ENCODE measurements around the gene STBD1.
"Not testable (repeated sequence)": the region's sequence is repeated elsewhere in the genome, so short reads cannot be mapped to it uniquely, and the experiment has no call there.

STBD1 gene

DNA sequence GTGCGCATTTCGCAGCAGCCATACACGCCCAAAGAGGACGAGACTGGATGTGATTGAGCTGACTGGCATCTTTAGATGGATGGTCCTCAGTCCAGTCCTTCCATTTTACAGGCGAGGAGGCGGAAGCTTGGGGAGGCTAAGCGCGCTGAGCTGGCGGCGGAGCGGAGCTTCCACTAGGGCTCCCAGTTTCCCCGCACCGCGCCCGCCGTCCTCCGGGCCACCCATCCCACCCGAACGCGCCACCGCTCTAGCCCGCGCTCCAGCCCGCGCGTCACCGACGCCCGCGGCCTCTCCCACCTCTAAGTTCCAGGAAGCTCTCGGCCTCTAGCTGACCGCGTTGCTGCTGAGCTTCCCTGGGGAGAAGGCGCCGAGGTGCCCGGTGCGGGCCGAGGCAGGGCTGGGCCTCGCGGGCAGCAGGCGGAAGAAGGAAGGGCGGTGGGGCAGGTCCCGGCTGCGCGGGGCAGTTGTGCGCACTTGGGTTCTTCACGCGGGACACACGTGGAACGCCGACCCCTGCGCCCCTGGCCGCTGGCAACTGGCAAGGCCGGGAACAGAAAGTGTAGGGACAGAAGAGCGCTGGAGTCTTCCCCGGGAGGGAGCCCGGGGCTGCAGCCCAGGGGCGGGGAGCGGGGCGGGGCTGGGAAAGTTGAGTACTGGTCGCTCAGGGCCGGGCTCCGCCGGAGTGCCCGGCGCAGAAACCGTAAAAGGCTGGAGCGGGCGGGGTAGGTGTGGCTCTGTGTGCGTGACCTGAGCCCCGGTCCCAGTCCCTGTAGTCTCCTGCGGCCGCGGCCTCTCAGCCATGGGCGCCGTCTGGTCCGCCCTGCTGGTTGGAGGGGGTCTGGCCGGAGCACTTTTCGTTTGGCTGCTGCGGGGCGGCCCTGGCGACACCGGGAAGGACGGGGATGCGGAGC is at the start of gene STBD1:
Gene STBD1, plus strand, starts transcription at position 763 of the 911 bp plus-strand sequence. Its CDS starts 37 bp downstream, at position 800.
- peak in 9 of 10 donors; percentile 25 to 89 (median 53) for DNase-seq
- intact Hi-C loops (cut with DNase I), result no loop called here

- no peak for DNase-seq
- intact Hi-C loops (cut with DNase I), result no loop called here
These were observed 49.6 kb upstream of the STBD1 start for GRCh38 chr4:76256968-76257367.

- peak in 1 of 10 donors; percentile 23 for DNase-seq
- intact Hi-C loops (cut with DNase I), result no loop called here
These were observed 48.7 kb upstream of the STBD1 start for GRCh38 chr4:76257824-76258223.

GRCh38 chr4:76260571-76260970 is 46.0 kb upstream of the STBD1 start:
- DNase-seq, result no peak

GRCh38 chr4:76265631-76266218 is 40.8 kb upstream of the STBD1 start:
- intact Hi-C loops (cut with DNase I), result no loop called here
- DNase-seq, result no peak

More at GRCh38 chr4:76260571-76260970, 46.0 kb upstream of the STBD1 start:
- intact Hi-C loops (cut with DNase I), result no loop called here

DNA sequence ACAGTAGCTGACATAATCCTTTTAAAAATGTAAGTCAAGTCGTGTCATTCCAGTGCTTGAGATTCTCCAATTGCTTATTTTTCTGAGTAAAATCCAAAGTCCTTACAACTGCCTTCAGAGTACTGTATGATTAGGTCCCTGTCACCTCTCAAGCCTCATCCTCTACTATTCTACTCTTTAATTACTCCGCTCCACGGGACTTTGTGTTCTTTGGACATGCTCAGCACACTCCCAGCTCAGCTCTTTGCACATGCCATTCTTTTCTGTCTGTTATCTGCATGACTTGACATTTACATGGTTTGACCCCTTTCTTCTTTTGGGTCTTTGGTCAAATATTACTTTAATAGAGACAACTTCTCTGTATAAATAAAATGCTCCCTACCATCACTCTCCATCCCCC is 39.9 kb upstream of the STBD1 start:
- intact Hi-C loops (cut with DNase I), result no loop called here
- no peak for DNase-seq

GRCh38 chr4:76267811-76268210 is 38.7 kb upstream of the STBD1 start:
- intact Hi-C loops (cut with DNase I), result no loop called here
- DNase-seq, result no peak

DNA sequence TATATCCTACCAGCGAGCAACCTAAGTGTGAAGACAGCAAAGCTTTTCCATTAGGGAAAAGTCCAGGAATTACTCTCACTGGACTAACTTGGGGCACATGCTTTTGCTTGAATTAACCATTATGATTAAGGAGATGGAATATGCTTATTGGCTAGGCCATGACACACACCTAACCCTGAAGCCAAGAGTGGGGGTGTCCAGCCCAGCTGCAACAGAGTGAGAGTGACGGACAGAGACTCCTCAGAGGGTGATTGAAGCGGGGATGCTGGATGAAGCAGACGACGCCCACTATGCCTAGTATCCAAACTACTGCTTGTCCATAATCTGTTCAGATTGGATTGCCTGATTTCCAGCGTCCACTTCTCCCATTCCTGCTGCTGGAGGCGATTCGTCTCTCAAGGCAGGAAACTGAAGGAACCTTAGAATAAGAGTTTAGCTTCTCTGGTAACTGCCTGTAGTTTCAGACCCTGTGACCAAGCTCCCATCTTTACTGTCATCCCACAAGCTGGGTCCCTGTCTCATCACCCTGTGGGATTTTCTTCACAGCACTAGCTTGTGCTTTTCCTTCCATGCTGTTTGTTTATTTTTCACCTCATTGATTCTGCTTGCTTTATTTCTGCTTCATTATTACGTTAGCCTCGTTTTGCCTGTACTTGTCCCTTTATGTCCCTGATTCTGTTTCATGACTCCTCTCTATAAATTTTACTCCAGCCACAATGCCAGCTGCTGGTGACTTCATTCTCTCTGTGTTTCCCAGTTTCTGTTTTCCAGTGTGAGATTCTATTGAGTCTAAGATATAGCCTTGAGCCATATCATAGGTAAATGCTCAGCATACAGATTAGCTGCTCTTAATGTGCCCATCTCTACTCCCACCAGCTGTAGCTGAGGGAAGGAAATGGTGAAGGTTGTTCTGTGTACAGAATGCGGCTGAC is 36.0 kb upstream of the STBD1 start:
- intact Hi-C loops (cut with DNase I), result no loop called here
- DNase-seq, result no peak

- no peak for DNase-seq
- intact Hi-C loops (cut with DNase I), result no loop called here
These were observed 35.3 kb upstream of the STBD1 start for GRCh38 chr4:76271248-76271647.

DNA sequence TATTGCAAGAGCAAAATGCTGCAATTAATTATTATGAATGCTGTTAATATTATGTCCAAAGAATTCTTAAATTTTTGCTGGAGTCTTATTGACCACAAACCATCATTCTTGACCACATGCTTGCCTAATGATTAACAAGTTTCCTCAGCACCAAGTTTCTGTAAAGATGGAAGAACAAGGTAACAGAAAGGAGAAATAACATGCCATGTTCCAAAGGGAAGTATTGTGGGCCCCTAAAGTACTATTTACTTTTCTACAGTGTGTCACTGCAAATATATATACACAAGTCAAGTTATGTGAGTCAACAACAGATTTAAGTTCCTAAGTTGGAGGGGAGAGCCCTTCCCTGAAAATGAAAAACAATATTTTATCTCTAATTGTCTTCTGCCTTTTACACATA is 34.5 kb upstream of the STBD1 start:
- intact Hi-C loops (cut with DNase I), result no loop called here
- no peak for DNase-seq

GRCh38 chr4:76272582-76272981 is 34.0 kb upstream of the STBD1 start:
- intact Hi-C loops (cut with DNase I), result no loop called here
- DNase-seq, result no peak

DNA sequence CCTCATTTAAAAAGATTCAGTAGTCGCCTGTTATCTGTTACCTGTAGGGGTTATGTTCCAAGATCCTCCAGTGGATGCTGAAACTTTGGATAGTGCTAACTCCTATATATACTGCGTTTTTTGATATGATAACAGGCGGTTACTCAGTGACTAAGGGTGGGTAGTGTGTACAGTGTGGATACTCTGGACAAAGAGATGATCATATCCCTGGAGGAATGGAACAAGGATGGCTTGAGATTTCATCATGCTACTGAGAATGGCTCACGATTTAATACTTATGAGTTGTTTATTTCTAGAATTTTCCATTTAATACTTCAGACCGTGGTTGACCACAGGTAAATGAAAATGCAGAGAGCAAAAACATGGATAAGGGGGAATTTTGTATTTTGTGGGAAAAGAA is 33.5 kb upstream of the STBD1 start:
- intact Hi-C loops (cut with DNase I), result no loop called here
- no peak for DNase-seq

DNA sequence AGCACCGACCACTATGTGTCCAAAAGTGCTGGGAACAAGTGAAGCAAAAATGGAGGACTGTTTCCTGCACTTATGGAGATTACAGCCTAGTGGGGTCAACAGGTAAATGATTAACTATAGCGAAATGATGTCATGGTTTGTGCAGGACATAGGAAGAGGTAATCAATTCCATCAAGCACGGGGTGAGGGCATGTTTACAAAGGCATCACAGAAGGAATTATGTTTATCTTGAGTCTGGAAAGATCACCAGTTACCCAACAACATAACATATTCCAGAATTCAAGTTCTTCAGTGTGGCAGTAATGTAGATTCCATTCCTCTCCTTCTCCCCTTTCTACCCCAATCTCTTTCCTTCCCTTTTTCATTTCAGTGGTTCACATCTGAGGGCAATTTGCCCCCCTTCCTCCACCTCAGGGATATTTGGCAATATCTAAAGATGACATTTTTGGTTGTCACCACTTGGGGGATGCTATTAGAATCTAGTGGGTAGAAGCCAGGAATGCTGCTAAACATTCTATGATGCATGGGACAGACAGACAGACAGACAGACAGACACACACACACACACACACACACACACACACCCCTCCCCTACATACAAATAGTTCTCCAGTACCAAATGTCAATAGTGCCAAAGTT is 30.9 kb upstream of the STBD1 start:
- DNase-seq, result no peak
- intact Hi-C loops (cut with DNase I), result no loop called here

GRCh38 chr4:76276813-76277212 is 29.7 kb upstream of the STBD1 start:
- intact Hi-C loops (cut with DNase I), result no loop called here
- no peak for DNase-seq

DNA sequence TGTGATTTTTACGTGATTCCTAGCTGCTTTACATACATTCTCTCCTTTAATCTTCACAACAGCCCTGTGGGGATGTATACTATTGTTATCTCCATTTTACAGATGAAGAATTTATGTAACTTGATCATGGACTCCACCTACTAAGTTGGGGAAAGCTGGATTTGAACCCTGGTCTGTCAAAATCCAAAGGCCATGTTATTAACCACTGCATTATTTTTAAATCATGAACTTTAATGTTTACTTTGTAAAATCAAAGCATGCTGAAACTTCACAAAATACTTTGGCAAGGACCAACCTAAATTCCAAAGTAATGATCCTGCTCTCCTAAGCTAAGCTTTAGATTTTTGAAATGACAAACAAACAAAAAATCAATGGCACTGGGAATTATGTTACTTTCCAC is 28.9 kb upstream of the STBD1 start:
- intact Hi-C loops (cut with DNase I), result no loop called here
- no peak for DNase-seq

DNA sequence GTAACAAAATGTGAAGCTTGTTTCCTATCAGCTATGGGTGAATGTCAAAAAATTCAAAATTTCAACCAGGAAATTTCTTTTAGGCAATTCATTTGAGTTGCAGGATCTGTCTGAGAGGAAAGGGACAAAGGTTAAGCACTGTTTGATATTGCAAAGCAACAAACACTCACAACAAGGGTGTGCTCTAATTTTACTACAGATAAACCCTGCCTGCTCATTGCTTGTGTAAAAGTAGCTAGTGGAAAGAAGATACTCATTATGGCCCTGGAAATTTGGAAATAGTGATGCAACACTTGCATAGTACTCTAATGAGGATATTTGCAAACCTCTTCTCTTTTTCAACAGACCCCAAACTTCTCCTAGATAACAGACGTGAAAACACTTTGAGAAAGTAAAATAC is 27.9 kb upstream of the STBD1 start:
- no peak for DNase-seq
- intact Hi-C loops (cut with DNase I), result no loop called here

DNA sequence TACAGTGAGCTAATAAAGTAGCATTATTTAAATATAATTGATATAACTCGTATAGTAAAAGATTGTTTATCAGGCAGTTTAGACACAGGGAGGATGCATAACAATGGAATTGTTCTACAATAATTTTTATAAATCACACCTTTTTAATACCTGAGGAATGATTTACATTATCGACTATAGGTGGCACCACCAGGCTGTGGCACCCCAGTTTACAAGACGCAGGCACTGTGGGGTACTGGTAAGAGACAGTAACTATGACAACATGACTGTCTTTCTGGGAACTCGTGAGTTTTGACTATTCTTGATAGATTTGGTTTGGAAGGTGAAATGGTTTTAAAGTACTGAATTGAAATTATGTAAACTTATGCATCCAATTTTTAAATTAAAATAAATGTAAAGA is 27.1 kb upstream of the STBD1 start:
- DNase-seq, result no peak
- intact Hi-C loops (cut with DNase I), result no loop called here

DNA sequence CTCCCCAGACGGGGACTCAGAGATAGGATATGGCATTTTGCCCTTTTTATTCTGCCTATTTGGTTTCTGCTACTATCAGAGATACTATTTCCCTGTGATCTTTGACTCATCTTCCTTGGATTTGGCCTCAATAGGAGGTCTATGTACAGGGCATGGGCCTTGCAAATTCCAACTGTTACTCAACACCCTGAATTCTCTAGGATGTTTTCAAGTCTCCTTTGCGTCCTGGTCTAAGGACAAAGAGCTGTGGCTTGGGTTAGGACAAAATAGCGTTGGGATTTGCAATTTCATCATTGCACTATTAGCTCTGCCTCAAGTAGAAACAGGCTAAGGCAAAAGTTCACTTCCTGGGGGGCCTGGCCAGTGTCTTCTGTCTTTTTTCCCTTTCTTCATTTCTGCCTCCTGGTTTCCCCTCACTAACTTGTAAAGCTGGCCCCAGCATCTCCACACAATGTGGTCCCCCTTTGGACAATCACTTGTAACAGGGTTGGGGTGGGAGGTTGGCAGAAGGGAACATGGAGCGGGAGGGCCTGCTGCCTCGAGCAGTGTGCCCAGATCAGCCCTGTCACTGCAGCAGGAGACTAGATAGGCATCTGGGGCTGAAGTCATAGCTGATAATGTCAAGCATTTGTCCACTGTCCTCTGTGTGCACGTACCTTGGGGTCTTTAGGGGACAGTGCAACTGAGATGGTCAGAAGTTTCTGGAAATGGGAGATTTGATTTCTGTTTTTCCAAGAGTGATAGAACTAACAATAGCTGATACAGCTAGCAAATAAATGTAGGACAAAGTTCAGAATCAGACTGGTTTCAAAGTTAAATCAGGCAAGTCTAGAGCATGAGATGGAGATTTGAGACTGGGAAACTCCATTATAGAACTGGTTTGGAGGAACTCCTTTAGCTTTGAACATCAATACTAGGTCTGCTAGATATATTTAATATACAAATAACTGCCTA is 25.8 kb upstream of the STBD1 start:
- intact Hi-C loops (cut with DNase I), result no loop called here
- peak in 1 of 10 donors; percentile 35 for DNase-seq

DNA sequence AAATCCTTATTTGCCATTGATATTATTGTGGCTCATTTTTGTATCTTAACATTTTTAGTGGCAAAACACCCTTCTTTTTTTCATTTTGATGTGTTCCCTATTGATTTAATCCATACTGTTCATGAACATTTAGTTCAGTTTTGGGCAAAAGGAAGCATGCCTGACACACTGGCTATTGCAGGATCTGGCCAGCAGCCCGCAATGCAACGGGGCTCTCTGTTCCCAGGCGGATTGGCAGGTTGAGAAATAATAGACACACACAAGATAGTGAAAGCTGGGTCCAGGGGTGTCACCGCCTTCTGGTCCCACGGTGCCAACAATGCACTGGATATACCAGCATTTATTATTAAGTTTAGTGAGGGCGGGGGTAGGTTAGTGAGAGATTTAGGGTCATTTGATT is 24.9 kb upstream of the STBD1 start:
- DNase-seq; intact Hi-C loops (cut with DNase I): not testable (repeated sequence)
